HEK293 (cell line): Measurements from ENCODE around the gene PGGHG.

Source experiments
- CTCF ChIA-PET: fragments of 350-600 bp; formaldehyde crosslinking; extraction: SDS; loops from one replicate; lab custom pipeline; 2021; ENCODE audit warnings: antibody characterized with exemption; lab: Yijun Ruan, JAX
- POLR2A ChIA-PET: fragments of 300-600 bp; formaldehyde crosslinking; extraction: SDS; loops from one replicate; lab custom pipeline; 2020; ENCODE audit warnings: antibody characterized with exemption, inconsistent platforms; lab: Yijun Ruan, JAX
- H3K27ac ChIP-seq: fragments of 200-500 bp; sonication (Bioruptor generic); 2 replicates; pipeline ENCODE4 v1.5.1; 2014; ENCODE audit warnings: low read depth, low read length, control low read depth, inconsistent platforms; ENCODE audit errors: extremely low read depth
- H3K36me3 ChIP-seq, 2 experiments: fragments of 200-500 bp in 1 of 2; sonication (Bioruptor generic) in 1 of 2; 1 replicate in 1 of 2; 2 replicates in 1 of 2; pipeline ENCODE4 v1.5.1; 2014 to 2017; ENCODE audit warnings: inconsistent platforms in 2 of 2, low read length in 2 of 2; ENCODE audit not compliant: control insufficient read depth in 2 of 2, insufficient read depth in 1 of 2
- H3K4me1 ChIP-seq: fragments of 200-500 bp; sonication (Bioruptor generic); 2 replicates; pipeline ENCODE4 v1.5.1; 2014; ENCODE audit warnings: mild to moderate bottlenecking, low read length, inconsistent platforms; ENCODE audit not compliant: control insufficient read depth, insufficient read depth
- H3K4me3 ChIP-seq: 2 replicates; pipeline ENCODE4 v1.5.1; 2011; ENCODE audit warnings: low read depth, mild to moderate bottlenecking, control low read depth, low read length, moderate library complexity
- H3K9me3 ChIP-seq: fragments of 200-500 bp; sonication (Bioruptor generic); 2 replicates; pipeline ENCODE4 v1.5.1; 2014; ENCODE audit warnings: low read depth, low read length, inconsistent platforms; ENCODE audit not compliant: control insufficient read depth, insufficient read depth
- GLIS2 ChIP-seq: fragments of 450-650 bp; formaldehyde crosslinking; IDR thresholded peaks from 2 replicates; pipeline ENCODE4 v1.5.1; 2016; ENCODE audit warnings: missing biosample characterization, missing genetic modification characterization
- KLF7 ChIP-seq: fragments of 450-650 bp; formaldehyde crosslinking; IDR thresholded peaks from 2 replicates; pipeline ENCODE4 v1.5.1; 2016; ENCODE audit warnings: missing biosample characterization, missing genetic modification characterization, borderline replicate concordance
- SP3 ChIP-seq: fragments of 450-650 bp; formaldehyde crosslinking; IDR thresholded peaks from 2 replicates; pipeline ENCODE4 v1.5.1; 2016; ENCODE audit warnings: missing biosample characterization, missing genetic modification characterization
- ZBTB20 ChIP-seq: fragments of 450-650 bp; formaldehyde crosslinking; IDR thresholded peaks from 2 replicates; pipeline ENCODE4 v1.5.1; 2016; ENCODE audit warnings: missing biosample characterization, missing genetic modification characterization
- ZBTB21 ChIP-seq: fragments of 450-650 bp; formaldehyde crosslinking; IDR thresholded peaks from 2 replicates; pipeline ENCODE4 v1.5.1; 2017; ENCODE audit warnings: missing biosample characterization, missing genetic modification characterization
- ZBTB49 ChIP-seq: fragments of 450-650 bp; formaldehyde crosslinking; IDR thresholded peaks from 2 replicates; pipeline ENCODE4 v1.5.1; 2016; ENCODE audit warnings: missing biosample characterization, missing genetic modification characterization, low read depth
- ZEB2 ChIP-seq: fragments of 450-650 bp; formaldehyde crosslinking; IDR thresholded peaks from 2 replicates; pipeline ENCODE4 v1.5.1; 2016; ENCODE audit warnings: missing biosample characterization, missing genetic modification characterization
- ZNF157 ChIP-seq: fragments of 450-650 bp; formaldehyde crosslinking; IDR thresholded peaks from 2 replicates; pipeline ENCODE4 v1.5.1; 2016; ENCODE audit warnings: missing biosample characterization, missing genetic modification characterization
- ZNF24 ChIP-seq: fragments of 450-650 bp; formaldehyde crosslinking; IDR thresholded peaks from 2 replicates; pipeline ENCODE4 v1.5.1; 2016; ENCODE audit warnings: missing biosample characterization, missing genetic modification characterization
- ZNF280D ChIP-seq: fragments of 450-650 bp; formaldehyde crosslinking; IDR thresholded peaks from 2 replicates; pipeline ENCODE4 v1.5.1; 2016; ENCODE audit warnings: missing biosample characterization, missing genetic modification characterization
- ZNF292 ChIP-seq: fragments of 450-650 bp; formaldehyde crosslinking; IDR thresholded peaks from 2 replicates; pipeline ENCODE4 v1.5.1; 2016; ENCODE audit warnings: low read depth, missing biosample characterization, missing genetic modification characterization, borderline replicate concordance
- ZNF354C ChIP-seq: fragments of 450-650 bp; formaldehyde crosslinking; IDR thresholded peaks from 2 replicates; pipeline ENCODE4 v1.5.1; 2016; ENCODE audit warnings: missing biosample characterization, missing genetic modification characterization, low read depth, borderline replicate concordance
- ZNF560 ChIP-seq: fragments of 450-650 bp; formaldehyde crosslinking; IDR thresholded peaks from 2 replicates; pipeline ENCODE4 v1.5.1; 2017; ENCODE audit warnings: missing biosample characterization, missing genetic modification characterization, borderline replicate concordance
- ZNF561 ChIP-seq: fragments of 450-650 bp; IDR thresholded peaks from 2 replicates; pipeline ENCODE4 v1.5.1; 2018; ENCODE audit warnings: missing biosample characterization, missing genetic modification characterization, borderline replicate concordance
- ZNF692 ChIP-seq: fragments of 450-650 bp; formaldehyde crosslinking; IDR thresholded peaks from 2 replicates; pipeline ENCODE4 v1.5.1; 2016; ENCODE audit warnings: missing biosample characterization, missing genetic modification characterization
- ZNF830 ChIP-seq: fragments of 450-650 bp; IDR thresholded peaks from 2 replicates; pipeline ENCODE4 v1.5.0; 2018; ENCODE audit warnings: missing biosample characterization, missing genetic modification characterization, low read depth, mild to moderate bottlenecking, moderate library complexity
- ZNF837 ChIP-seq: fragments of 450-650 bp; formaldehyde crosslinking; IDR thresholded peaks from 2 replicates; pipeline ENCODE4 v1.5.1; 2016; ENCODE audit warnings: missing biosample characterization, missing genetic modification characterization
- ZNF843 ChIP-seq: fragments of 450-650 bp; formaldehyde crosslinking; IDR thresholded peaks from 2 replicates; pipeline ENCODE4 v1.5.1; 2016; ENCODE audit warnings: missing biosample characterization, missing genetic modification characterization
- ZSCAN30 ChIP-seq: fragments of 450-650 bp; IDR thresholded peaks from 2 replicates; pipeline ENCODE4 v1.5.1; 2018; ENCODE audit warnings: missing biosample characterization, mild to moderate bottlenecking, missing genetic modification characterization, moderate library complexity
- TF ChIP-seq, protein P1 (sequence below): fragments of 450-650 bp; formaldehyde crosslinking; conservative IDR thresholded peaks from 2 replicates; pipeline ENCODE4 v1.5.1; 2016; ENCODE audit warnings: low read depth, missing biosample characterization, missing genetic modification characterization

PGGHG gene

DNA sequence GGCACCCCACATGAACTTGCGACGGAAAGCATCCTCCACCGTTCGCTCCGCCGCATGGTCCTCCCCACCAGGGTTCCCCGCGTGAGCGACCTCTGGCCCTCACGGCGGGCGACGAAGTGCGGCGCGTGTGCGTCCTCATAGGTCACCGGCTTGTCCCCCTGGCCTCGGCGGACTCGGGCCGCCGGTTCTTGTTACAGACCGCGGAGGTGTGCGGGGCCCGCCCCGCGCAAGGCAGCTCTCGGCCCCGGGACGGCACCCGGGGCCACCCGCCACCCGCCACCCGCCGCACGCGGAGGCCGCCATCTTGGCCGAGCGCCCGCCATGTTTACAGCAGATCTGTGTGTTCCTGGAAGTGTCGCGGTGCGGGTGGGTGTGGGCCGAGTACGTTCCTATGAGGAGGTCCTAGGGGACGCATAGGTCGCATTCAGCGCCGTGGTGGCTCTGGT, 15.2 kb downstream of the PGGHG start:
- ChIA-PET POLR2A (no interaction called here), CTCF (interaction anchor here (0.6 to 4.2 kb wide), 6 partner anchors 10 to 54 kb away, joined by 3 to 30 read pairs (median 5); partner anchors contain the start of gene PGGHG)
- Histone ChIP-seq H3K9me3 (no peaks in the 10 kb centered on the region), H3K4me1 (no peaks in the 10 kb centered on the region), H3K27ac (no peak overlapping the region), H3K36me3 (no peaks in the 10 kb centered on the region), H3K4me3 (no peak overlapping the region)
- TF ChIP-seq ZNF561 (tag by site-specific recombination), result no peak
- no peak for TF ChIP-seq ZNF692 (tag by site-specific recombination)
- TF ChIP-seq, protein P1, sequence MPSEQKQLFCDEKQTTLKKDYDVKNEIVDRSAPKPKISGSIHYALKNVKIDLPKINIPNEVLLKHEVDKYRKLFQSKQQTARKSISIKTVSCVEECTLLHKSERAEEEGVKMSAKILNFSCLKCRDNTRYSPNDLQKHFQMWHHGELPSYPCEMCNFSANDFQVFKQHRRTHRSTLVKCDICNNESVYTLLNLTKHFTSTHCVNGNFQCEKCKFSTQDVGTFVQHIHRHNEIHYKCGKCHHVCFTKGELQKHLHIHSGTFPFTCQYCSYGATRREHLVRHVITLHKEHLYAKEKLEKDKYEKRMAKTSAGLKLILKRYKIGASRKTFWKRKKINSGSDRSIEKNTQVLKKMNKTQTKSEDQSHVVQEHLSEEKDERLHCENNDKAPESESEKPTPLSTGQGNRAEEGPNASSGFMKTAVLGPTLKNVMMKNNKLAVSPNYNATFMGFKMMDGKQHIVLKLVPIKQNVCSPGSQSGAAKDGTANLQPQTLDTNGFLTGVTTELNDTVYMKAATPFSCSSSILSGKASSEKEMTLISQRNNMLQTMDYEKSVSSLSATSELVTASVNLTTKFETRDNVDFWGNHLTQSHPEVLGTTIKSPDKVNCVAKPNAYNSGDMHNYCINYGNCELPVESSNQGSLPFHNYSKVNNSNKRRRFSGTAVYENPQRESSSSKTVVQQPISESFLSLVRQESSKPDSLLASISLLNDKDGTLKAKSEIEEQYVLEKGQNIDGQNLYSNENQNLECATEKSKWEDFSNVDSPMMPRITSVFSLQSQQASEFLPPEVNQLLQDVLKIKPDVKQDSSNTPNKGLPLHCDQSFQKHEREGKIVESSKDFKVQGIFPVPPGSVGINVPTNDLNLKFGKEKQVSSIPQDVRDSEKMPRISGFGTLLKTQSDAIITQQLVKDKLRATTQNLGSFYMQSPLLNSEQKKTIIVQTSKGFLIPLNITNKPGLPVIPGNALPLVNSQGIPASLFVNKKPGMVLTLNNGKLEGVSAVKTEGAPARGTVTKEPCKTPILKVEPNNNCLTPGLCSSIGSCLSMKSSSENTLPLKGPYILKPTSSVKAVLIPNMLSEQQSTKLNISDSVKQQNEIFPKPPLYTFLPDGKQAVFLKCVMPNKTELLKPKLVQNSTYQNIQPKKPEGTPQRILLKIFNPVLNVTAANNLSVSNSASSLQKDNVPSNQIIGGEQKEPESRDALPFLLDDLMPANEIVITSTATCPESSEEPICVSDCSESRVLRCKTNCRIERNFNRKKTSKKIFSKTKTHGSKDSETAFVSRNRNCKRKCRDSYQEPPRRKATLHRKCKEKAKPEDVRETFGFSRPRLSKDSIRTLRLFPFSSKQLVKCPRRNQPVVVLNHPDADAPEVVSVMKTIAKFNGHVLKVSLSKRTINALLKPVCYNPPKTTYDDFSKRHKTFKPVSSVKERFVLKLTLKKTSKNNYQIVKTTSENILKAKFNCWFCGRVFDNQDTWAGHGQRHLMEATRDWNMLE (tag by site-specific recombination), result no peak
- no peak for TF ChIP-seq GLIS2 (tag by site-specific recombination)
- no peak for TF ChIP-seq ZNF24 (tag by site-specific recombination)
- no peak for TF ChIP-seq ZBTB20 (tag by site-specific recombination)
- TF ChIP-seq ZNF560 (tag by site-specific recombination), result no peak
- no peak for TF ChIP-seq ZEB2 (tag by site-specific recombination)
- TF ChIP-seq KLF7 (tag by site-specific recombination), result no peak
- no peak for TF ChIP-seq ZBTB49 (tag by site-specific recombination)
- TF ChIP-seq ZNF292 (tag by site-specific recombination), result no peak
- TF ChIP-seq SP3 (tag by site-specific recombination), result no peak
- TF ChIP-seq ZNF354C (tag by site-specific recombination), result no peak
- TF ChIP-seq ZNF280D (tag by site-specific recombination), result no peak
- TF ChIP-seq ZSCAN30 (tag by site-specific recombination), result no peak
- TF ChIP-seq ZNF830 (tag by site-specific recombination), result no peak
- no peak for TF ChIP-seq ZNF837 (tag by site-specific recombination)
- no peak for TF ChIP-seq ZNF157 (tag by site-specific recombination)
- TF ChIP-seq ZBTB21 (tag by site-specific recombination), result no peak
- TF ChIP-seq ZNF843 (tag by site-specific recombination), result no peak
